Cardiac fibroblast (primary cell): ENCODE measurements around the gene FBXO34.
"Not testable (repeated sequence)": the region's sequence is repeated elsewhere in the genome, so short reads cannot be mapped to it uniquely, and the experiment has no call there.

Source experiments
- DNase-seq, 2 donors: peaks; one replicate each; pipeline versions ENCODE4 v3.0.0 to v3.0.0-alpha.2; 2010; ENCODE audit warnings: low read depth in 2 of 2
- H3K4me3 ChIP-seq, 2 donors: replicated peaks in 1 of 2; 1 replicate in 1 of 2; 2 replicates in 1 of 2; pipeline ENCODE4 v1.5.1; 2011; ENCODE audit warnings: low read depth in 2 of 2, low read length in 2 of 2, mild to moderate bottlenecking in 2 of 2, moderate library complexity in 1 of 2
- CTCF ChIP-seq: IDR thresholded peaks from one replicate; pipeline ENCODE4 v1.5.1; 2011; ENCODE audit warnings: low read depth, mild to moderate bottlenecking, low read length, inconsistent platforms

Gene FBXO34

GRCh38 chr14:55373784-55374705, 102.8 kb downstream of the FBXO34 start:
- no peak for TF ChIP-seq CTCF
- H3K4me3 ChIP-seq, result no peak overlapping the region
- DNase-seq, result peak; percentile 9 to 81

GRCh38 chr14:55374771-55375170, 103.5 kb downstream of the FBXO34 start:
- H3K4me3 ChIP-seq, result no peak overlapping the region
- TF ChIP-seq CTCF, result no peak
- DNase-seq, result no peak

GRCh38 chr14:55377236-55377635, 106.0 kb downstream of the FBXO34 start:
- H3K4me3 ChIP-seq, result no peak overlapping the region
- peak; percentile 1 for TF ChIP-seq CTCF
- DNase-seq, result no peak

GRCh38 chr14:55381040-55381439, 109.8 kb downstream of the FBXO34 start:
- H3K4me3 ChIP-seq, result no peak overlapping the region
- DNase-seq, result no peak
- no peak for TF ChIP-seq CTCF

- H3K4me3 ChIP-seq, result no peak overlapping the region
- no peak for TF ChIP-seq CTCF
- no peak for DNase-seq
These were observed 110.3 kb downstream of the FBXO34 start for GRCh38 chr14:55381561-55381960.

DNA sequence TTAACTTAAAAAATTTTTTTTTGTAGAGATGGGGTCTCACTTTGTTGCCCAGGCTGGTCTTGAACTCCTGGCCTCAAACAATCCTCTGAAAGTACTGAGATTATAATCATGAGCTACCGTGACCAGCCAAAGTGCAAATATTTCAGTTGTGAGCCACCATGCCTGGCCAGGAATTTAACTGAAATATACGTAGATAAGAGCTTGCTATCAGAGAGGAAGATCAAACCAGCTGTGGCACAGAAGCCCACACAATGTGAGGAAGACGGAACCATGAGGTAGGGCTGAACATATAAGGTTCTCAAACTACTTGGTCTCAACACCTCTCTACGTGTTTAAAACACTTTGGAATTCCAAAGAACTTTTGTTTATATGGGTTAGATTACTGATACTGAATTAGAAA, 111.3 kb downstream of the FBXO34 start:
- no peak for DNase-seq
- H3K4me3 ChIP-seq, result no peak overlapping the region
- no peak for TF ChIP-seq CTCF

DNA sequence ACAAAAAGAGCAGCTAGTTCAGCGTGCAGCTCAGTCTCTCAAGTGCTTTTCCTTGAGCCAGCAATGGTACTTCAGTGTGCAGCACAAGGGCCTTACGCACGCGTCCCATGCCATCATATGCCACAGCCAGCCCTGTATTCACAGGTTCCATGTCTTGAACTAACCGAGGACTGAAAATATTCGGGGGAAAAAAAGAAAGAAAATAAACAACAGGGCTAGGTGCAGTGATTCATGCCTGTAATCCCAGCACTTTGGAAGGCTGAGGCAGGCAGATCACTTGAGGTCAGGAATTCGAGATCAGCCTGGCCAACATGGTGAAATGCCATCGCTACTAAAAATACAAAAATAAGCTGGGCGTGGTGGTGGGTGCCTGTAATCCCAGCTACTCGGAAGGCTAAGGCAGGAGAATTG, 111.8 kb downstream of the FBXO34 start:
- H3K4me3 ChIP-seq, DNase-seq: not testable (repeated sequence)
